Measurements from ENCODE around the gene CDC42SE2. TPM values are rescaled to one million over a fixed set of nuclear protein-coding genes. Genes with fewer than 3 reads are reported as not detected.

The CDC42SE2 gene
- total and polyA plus RNA-seq, 2 donors from 2014 or later = 24.8 to 90.7 TPM

- FAIRE-seq (no peak), DNase-seq (no peak)
- intact Hi-C loops (cut with DNase I) = no loop called here
- Histone ChIP-seq H3K4me3 (ENCODE audit: low read length in 3 of 3) (no peak overlapping the region), H3K9ac (ENCODE audit: low read length in 3 of 3) (no peak overlapping the region), H3K27me3 (ENCODE audit: control insufficient read depth, insufficient read depth, low read length) (no peaks in the 10 kb centered on the region), H3K9me3 (ENCODE audit: control insufficient read depth in 2 of 3, insufficient read depth in 1 of 3, low read length in 3 of 3) (no peaks in the 10 kb centered on the region), H3K36me3 (ENCODE audit: control insufficient read depth in 2 of 3, insufficient read depth in 3 of 3, low read length in 3 of 3) (peaks cover 0 to 5% (median 0%) of the 10 kb centered on the region in 3 donors), H3K4me1 (ENCODE audit: control insufficient read depth in 2 of 3, insufficient read depth in 2 of 3, low read depth in 1 of 3, low read length in 3 of 3) (peaks cover 0 to 10% (median 2%) of the 10 kb centered on the region in 3 donors), H3K27ac (ENCODE audit: low read depth in 2 of 2, low read length in 2 of 2) (no peak overlapping the region)
- no peak for TF ChIP-seq CTCF (IDR thresholded peaks at IDR 0.05; ENCODE audit: borderline replicate concordance, extremely low read depth, insufficient read depth)
Measured at GRCh38 chr5:131316026-131316425, 52.2 kb downstream of the CDC42SE2 start.

- no peak for TF ChIP-seq CTCF (IDR thresholded peaks at IDR 0.05; ENCODE audit: borderline replicate concordance, extremely low read depth, insufficient read depth)
- H3K27ac ChIP-seq (ENCODE audit: low read depth in 2 of 2, low read length in 2 of 2) = no peak overlapping the region
- no peaks in the 10 kb centered on the region for H3K27me3 ChIP-seq (ENCODE audit: control insufficient read depth, insufficient read depth, low read length)
- no peak for FAIRE-seq
- intact Hi-C loops (cut with DNase I) = no loop called here
- no peak for DNase-seq
- H3K4me3 ChIP-seq (ENCODE audit: low read length in 3 of 3) = no peak overlapping the region
- H3K36me3 ChIP-seq (ENCODE audit: control insufficient read depth in 2 of 3, insufficient read depth in 3 of 3, low read length in 3 of 3) = peaks cover 0 to 5% (median 0%) of the 10 kb centered on the region in 3 donors
- peaks cover 0 to 10% (median 2%) of the 10 kb centered on the region in 3 donors for H3K4me1 ChIP-seq (ENCODE audit: control insufficient read depth in 2 of 3, insufficient read depth in 2 of 3, low read depth in 1 of 3, low read length in 3 of 3)
- no peak overlapping the region for H3K9ac ChIP-seq (ENCODE audit: low read length in 3 of 3)
- H3K9me3 ChIP-seq (ENCODE audit: control insufficient read depth in 2 of 3, insufficient read depth in 1 of 3, low read length in 3 of 3) = no peaks in the 10 kb centered on the region
Measured at GRCh38 chr5:131316822-131317221, 53.0 kb downstream of the CDC42SE2 start.

- Histone ChIP-seq H3K9ac (ENCODE audit: low read length in 3 of 3) (no peak overlapping the region), H3K4me3 (ENCODE audit: low read length in 3 of 3) (no peak overlapping the region), H3K27ac (ENCODE audit: low read depth in 2 of 2, low read length in 2 of 2) (no peak overlapping the region), H3K9me3 (ENCODE audit: control insufficient read depth in 2 of 3, insufficient read depth in 1 of 3, low read length in 3 of 3) (no peaks in the 10 kb centered on the region), H3K36me3 (ENCODE audit: control insufficient read depth in 2 of 3, insufficient read depth in 3 of 3, low read length in 3 of 3) (peaks cover 0 to 5% (median 0%) of the 10 kb centered on the region in 3 donors), H3K27me3 (ENCODE audit: control insufficient read depth, insufficient read depth, low read length) (no peaks in the 10 kb centered on the region), H3K4me1 (ENCODE audit: control insufficient read depth in 2 of 3, insufficient read depth in 2 of 3, low read depth in 1 of 3, low read length in 3 of 3) (peaks cover 0 to 10% (median 2%) of the 10 kb centered on the region in 3 donors)
- DNase-seq (no peak), FAIRE-seq (no peak)
- no peak for TF ChIP-seq CTCF (IDR thresholded peaks at IDR 0.05; ENCODE audit: borderline replicate concordance, extremely low read depth, insufficient read depth)
- intact Hi-C loops (cut with DNase I) = no loop called here
Measured at GRCh38 chr5:131318455-131318854, 54.6 kb downstream of the CDC42SE2 start.

GRCh38 chr5:131321066-131321465, 57.2 kb downstream of the CDC42SE2 start:
- intact Hi-C loops (cut with DNase I) = no loop called here
- Histone ChIP-seq H3K9me3 (ENCODE audit: control insufficient read depth in 2 of 3, insufficient read depth in 1 of 3, low read length in 3 of 3) (no peaks in the 10 kb centered on the region), H3K4me1 (ENCODE audit: control insufficient read depth in 2 of 3, insufficient read depth in 2 of 3, low read depth in 1 of 3, low read length in 3 of 3) (no peaks in the 10 kb centered on the region), H3K9ac (ENCODE audit: low read length in 3 of 3) (no peak overlapping the region), H3K27ac (ENCODE audit: low read depth in 2 of 2, low read length in 2 of 2) (no peak overlapping the region), H3K4me3 (ENCODE audit: low read length in 3 of 3) (no peak overlapping the region), H3K27me3 (ENCODE audit: control insufficient read depth, insufficient read depth, low read length) (no peaks in the 10 kb centered on the region), H3K36me3 (ENCODE audit: control insufficient read depth in 2 of 3, insufficient read depth in 3 of 3, low read length in 3 of 3) (peaks cover 0 to 5% (median 0%) of the 10 kb centered on the region in 3 donors)
- FAIRE-seq (no peak), DNase-seq (no peak)
- no peak for TF ChIP-seq CTCF (IDR thresholded peaks at IDR 0.05; ENCODE audit: borderline replicate concordance, extremely low read depth, insufficient read depth)

All from kidney (tissue), 14 donors.